ENCODE results near the gene TACC2.

DNA sequence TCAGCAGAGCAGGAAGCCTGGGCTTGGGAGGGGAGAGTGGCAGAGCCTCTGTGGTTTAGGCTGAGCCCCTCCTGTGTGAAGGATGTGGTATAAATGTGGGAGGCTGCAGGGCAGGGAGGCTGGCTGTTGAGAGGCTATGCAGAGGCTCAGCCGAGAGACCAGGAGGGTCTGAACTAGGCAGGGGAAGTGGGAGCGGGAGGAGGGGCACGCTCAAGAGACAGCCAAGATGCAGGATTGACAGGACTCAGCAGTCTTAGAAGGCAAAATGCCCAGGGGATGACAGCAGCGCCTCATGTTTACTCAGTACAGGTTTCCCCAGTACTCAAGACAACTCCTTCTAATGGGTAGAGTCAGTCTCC is 306.5 kb downstream of the TACC2 start:
- TF ChIP-seq, protein P1, sequence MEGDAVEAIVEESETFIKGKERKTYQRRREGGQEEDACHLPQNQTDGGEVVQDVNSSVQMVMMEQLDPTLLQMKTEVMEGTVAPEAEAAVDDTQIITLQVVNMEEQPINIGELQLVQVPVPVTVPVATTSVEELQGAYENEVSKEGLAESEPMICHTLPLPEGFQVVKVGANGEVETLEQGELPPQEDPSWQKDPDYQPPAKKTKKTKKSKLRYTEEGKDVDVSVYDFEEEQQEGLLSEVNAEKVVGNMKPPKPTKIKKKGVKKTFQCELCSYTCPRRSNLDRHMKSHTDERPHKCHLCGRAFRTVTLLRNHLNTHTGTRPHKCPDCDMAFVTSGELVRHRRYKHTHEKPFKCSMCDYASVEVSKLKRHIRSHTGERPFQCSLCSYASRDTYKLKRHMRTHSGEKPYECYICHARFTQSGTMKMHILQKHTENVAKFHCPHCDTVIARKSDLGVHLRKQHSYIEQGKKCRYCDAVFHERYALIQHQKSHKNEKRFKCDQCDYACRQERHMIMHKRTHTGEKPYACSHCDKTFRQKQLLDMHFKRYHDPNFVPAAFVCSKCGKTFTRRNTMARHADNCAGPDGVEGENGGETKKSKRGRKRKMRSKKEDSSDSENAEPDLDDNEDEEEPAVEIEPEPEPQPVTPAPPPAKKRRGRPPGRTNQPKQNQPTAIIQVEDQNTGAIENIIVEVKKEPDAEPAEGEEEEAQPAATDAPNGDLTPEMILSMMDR (conservative IDR thresholded peaks at IDR 0.05): no peak
- TF ChIP-seq EZH2 (IDR thresholded peaks at IDR 0.05; ENCODE audit: low read depth): no peak
